Stimulated activated CD8-positive, alpha-beta memory T cell treated with anti-CD3 and anti-CD28 coated beads, Interleukin-15, amount 100 ng/mL, for 4 hours (primary cell): Measurements from ENCODE around the gene WFDC12.

Source experiments
- DNase-seq, 2 donors: peaks; one replicate each; pipeline ENCODE4 v3.0.0-alpha.2; 2020; ENCODE audit warnings: low read depth in 2 of 2

Gene WFDC12

GRCh38 chr20:45115386-45115774 is 8.9 kb downstream of the WFDC12 start:
- no peak for DNase-seq

DNA sequence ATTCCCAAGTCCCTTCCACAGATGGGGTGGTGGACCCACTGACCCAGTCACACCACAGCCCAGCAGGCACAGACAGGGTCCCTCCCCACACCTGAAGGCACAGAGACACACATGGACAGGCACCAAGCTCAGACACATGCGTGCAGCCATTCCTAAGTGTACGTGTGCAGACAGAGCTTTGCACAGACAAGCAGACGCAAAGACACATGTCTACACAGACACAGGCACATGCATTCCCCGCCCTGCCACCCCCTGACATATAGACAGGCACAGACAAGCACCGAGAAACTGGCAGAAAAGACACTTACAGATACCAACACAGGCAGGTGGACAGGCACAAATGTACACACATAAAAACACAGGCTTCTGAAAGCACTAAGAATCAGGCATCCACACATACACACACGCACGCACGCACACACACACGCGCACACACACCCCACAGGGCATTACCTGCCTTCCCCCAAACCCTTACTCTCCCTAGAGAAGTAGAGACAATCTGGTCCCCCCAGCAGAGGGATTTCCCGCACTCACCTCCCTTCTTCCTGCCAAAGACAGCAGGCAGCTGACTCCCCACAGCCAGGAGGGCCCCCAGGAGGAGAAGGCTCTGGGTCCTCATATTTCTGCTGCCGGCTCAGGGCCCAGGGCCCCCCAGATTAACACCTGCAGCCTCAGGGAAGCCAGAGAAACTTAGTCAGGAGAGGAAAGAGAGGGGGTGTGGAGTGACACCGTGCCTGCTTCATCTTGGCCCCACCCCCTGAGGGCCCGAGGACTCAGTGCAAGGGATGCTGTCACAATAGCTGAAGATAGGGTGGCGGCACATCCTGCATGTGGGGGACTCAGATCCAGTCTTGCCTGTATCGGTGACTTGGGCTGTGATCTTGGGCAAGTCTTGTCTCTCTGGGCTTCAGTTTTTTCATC is 9.5 kb downstream of the WFDC12 start, which contains the start of gene WFDC5:
Gene WFDC5 (minus strand): TSS at position 710 of the 921 bp plus-strand sequence. CDS start 91 bp downstream, at position 619.
- no peak for DNase-seq

DNA sequence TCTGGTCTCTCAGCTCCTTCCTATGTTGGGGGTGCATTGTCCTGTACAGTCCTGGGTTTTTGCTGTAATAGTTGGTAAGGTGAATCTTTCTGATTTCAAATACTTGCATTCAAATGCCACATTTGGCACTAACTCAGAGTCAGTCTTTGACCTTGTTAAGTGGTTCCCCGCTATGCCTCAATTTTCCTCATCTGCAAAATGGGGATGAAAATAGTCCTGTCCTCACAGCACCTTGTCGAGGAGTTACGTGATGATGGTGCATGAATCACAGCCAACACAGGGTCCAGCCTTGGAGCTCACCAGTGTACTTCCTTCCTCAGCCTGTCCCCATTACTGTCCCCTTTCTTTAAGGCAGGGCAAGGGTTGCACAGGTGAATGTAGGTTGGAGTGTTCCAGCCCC is 10.4 kb downstream of the WFDC12 start:
- no peak for DNase-seq

DNA sequence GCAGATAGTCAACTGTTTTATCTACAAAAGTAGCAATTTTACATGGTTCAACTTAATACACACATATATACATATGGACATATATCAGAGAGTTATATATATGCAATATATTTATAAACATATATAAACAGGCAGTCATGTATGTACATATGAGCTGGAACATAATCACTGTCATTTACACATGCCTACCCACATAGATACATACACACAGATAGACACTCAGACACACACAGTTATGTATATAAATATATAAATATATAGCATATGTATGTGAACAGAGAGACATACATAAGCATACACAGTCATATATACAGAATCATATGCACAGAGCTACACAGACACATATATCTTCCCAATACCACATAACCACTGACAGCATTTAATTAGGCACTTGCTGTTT is 11.5 kb downstream of the WFDC12 start:
- no peak for DNase-seq

DNA sequence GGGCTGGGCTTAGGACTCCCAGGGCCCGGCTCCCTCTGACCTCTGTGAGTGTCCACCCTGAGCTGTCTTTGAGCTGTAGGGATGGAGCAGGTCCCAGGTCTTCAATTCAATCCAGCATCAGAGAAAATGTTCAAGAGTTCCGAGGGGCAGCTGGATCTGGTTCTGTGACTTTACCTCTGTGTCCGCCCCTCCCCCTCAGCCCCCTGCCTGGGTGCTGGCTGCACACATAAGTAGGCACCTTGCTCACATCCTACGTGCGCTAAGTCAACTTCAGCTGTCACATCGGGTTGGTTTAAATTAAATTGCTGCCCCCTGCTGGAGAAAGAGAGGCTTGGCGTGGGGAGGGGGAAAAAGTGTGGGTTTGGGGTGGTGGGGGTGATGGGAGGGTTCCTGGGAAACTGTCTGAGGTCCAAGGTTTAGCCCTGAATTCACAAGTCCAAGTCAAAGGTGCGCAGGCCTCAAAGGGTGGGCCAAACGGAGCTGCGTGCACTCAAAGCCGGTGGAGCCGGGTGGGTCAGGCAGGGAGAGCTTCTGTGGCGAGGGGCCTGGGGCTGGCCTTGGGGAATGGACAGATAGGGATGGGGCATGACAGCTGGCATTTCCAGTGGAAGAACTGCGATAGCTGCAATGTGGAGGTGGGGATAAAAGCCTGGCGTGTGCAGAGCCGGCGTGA is 12.3 kb downstream of the WFDC12 start:
- DNase-seq, result no peak

DNA sequence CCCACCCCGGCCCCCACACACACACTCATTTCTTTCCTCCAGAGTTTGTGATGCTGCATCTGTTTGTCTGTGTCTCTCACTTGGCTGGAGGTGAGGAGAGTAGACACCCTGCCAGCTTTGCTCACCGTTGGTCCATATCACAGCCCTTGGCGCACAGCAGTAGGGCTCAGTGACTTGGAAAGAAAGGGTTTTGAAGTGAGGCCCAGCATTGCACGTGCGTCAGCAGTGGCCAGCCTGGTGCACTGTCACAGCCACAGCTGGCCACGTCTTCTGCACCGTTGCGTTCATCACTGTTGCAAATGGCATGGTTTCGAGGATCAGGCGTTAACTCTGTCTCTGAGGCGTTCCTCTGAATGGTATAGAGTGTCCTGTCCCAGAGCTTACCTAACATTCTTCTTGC is 13.0 kb downstream of the WFDC12 start:
- no peak for DNase-seq

DNA sequence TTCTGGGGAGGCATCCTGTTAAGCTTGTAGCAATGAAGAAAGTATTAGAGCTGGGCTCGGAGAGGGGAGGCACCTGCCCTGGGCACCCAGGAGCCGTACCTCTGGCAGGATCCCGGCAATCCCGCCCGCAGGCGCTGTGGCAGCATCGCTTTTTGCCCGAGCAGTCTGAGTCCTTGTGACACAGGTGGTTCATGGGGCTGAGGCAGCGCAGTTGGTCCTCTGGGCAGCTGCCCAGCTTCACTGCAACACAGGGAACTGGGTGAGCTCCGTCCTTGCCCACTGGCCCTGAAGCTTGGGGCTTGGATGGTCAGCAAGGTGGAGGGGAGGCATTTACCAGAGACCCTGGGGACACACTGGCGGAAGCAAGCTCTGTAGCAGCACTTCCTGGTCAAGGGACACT is 14.0 kb downstream of the WFDC12 start:
- DNase-seq, result no peak

- DNase-seq, result no peak
These were observed 14.6 kb downstream of the WFDC12 start for GRCh38 chr20:45109634-45110033.

DNA sequence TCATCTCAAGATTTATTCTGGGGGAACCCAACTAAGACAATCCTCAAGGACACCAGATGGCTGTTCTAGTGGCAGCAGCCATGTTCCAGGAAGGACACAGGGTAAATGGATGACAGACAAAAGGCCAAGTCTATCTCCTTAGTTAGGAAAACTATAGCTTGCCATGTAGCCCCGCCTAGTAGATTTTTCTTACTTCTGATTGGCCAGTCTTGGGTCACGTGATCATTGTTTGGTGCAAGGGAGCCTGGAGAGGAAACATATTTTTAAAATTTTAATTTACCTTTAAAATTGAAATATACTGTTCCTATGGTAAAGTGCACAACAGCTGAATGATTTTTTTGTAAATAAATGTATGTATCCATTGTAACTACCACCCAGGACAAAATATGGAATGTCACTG is 18.9 kb downstream of the WFDC12 start:
- no peak for DNase-seq

GRCh38 chr20:45104786-45105185 is 19.5 kb downstream of the WFDC12 start:
- no peak for DNase-seq

DNA sequence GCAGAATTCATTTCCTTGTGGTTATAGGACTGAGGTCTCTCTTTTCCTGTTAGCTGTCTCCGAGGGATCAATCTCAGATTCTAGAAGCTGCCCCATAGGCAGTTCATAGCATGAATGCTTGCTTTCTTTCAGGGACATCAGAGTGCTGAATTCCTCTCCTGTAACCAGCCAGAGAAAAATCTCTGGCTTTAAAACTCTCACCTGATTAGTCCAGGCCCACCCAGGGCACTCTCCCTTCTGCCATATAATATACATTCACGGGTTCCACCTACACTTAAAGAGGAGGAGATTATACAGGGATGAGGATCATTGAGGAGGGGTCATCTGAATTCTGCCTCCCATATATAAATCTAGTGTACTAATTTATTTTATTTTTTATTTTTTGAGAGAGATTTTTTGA is 21.2 kb downstream of the WFDC12 start:
- DNase-seq, result no peak

DNA sequence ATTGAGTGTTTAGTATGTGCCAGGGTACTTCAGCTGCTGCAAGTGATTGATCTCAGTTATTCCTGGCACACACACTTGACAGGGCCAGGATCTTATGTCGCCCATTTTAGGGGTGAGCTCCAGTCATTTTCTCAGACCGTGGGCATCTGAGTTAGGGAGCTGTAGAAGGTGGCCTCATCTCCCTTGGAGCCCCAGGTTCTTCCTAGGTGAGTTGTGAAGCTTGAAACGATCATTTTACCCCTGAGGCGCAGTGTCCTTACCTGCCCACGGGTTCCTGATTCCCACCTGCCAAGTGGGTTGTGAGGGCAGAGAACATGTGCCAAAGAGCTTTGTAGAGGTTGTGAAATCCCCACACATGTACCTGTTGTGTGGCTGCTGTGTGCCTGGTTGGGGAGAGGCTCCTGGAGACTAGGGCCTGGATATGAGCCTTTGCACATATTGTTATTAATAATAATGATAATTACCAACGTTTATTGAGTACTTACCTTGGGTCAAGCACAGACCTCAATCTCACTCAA is 22.9 kb downstream of the WFDC12 start:
- DNase-seq, result no peak

DNA sequence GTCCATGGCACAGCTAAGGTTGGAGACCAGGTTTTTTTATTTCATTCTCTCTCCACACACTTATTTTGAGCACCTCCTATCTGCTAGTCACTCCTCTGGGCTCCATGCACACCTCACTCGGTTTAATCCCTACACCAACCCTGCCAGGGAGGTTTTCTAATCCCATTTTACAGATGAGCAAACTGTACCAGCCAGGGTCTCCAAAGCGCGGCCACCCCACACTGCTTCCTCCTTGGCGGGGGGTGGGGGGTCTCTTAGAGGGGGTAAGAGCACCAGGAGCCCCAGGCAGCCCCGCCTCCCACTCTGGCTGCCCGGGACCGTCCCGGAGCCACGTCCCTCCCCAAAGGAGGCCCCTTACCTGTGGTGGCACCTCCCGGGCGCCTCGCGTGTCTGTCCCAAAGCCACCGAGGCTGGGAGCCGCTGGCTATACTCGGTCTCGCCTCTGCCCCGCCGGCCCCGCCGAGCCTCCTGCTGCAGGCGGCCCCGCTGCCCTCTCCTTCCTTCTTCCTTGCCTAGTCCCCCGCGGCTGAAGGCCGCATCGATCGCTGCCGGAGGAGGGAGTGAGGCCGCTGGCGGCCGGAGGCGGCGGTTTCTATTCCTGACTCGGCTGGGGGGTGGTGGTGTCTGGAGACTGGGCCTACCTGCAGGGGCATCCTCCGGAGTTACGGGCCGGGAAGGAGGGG is 23.6 kb downstream of the WFDC12 start, which contains the start of gene KCNS1:
Gene KCNS1 (minus strand): TSS at position 565 of the 683 bp plus-strand sequence. CDS start 1,891 bp downstream, outside the sequence.
- no peak for DNase-seq

DNA sequence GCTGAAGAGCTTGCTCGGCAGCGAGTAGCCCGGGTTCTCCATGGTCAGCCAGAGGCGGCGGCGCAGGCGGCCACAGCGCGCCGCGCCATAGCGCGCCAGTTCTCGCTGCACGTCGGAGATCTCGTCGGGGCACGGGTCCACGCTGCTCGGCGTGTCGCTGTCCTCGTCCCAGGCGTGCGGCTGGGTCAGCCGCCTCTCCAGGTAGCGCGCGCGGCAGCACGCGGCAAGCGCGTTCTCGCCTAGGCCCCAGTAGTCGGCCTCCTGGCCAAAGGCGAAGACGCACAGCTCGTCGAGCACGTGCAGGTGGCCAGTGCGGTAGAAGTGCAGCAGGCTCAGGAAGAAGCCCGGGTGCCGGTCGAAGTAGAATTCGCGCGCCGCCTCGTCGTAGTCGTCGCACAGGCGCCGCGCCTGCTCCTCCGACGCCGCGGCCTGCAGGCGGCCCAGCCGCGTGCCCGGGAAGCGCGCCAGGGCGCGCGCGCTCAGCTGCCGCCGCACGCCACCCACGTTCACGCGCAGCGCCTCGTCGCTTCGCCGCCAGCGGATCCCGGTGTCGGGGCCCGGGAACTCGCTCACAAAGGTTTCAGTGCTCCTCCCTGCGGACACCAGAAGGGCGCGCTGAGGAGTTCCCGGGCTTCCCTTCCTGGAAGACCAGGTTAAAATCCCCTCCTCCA is 26.0 kb downstream of the WFDC12 start:
- no peak for DNase-seq

DNA sequence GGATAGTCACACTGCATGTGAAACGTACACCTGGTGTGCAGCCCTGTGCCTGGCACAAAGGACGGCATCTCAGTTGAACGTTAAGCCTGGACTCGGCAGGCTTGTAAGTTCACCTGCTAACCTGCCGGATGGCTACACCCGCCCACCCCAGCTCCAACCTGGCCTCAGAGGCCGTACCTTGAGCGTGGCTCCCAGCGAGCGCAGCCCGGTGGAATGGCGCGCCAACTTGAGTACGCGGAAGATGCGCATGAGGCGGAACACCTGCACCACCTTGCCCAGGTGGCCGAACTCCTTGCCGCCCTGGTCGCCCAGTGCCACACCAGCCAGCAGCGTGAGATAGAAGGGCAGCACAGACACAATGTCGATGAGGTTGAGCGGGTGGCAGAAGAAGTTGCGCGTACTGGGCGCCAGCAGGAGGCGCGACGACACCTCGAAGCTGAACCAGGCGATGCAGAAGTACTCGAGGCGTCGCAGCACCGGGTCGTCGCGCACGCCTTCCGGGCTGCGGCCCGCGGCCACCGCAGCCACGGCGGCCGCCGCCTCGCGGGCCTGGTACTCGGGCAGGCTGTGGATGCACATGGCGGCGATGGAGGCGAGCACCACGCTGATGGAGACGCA is 26.7 kb downstream of the WFDC12 start:
- no peak for DNase-seq

DNA sequence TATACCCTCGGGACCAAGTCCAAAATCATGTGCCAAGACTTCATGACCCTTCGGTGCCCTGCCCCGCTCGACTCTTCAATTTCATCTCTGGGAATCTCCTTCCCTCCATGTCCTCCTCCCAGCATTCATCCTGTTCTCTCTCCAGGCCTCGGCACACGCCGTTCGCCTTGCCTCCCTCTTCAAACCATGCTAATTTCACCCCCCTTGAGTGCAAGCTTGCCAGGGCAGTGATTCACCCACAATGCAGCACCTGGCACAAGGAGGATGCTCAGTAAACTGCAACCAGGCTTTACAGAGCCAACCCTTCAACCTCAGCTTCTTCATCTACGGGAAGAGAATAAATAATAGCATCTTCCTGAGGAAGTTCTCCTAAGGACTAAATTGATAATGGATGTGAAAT is 27.5 kb downstream of the WFDC12 start:
- no peak for DNase-seq

DNA sequence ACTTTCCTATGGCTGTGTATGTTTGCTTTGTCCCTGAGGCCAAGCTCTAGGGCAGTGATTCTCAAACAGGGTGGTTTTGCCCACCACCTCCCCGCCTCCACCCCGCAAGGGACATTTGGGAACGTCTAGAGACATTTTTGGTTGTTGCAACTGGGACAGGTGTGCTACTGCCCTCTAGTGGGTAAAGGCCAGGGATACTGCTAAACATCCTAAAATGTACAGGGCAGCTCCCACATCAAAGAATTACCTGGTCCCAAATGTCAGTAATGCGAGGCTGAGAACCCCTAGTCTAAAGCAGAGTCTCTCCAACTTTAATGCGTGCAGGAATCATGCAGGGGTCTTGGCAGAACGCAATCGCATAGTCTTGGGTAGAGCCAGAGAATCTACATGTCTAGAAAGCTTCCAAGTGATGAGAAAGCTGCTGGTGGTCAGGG is 28.4 kb downstream of the WFDC12 start:
- peak in 1 of 2 donors; percentile 26 for DNase-seq

DNA sequence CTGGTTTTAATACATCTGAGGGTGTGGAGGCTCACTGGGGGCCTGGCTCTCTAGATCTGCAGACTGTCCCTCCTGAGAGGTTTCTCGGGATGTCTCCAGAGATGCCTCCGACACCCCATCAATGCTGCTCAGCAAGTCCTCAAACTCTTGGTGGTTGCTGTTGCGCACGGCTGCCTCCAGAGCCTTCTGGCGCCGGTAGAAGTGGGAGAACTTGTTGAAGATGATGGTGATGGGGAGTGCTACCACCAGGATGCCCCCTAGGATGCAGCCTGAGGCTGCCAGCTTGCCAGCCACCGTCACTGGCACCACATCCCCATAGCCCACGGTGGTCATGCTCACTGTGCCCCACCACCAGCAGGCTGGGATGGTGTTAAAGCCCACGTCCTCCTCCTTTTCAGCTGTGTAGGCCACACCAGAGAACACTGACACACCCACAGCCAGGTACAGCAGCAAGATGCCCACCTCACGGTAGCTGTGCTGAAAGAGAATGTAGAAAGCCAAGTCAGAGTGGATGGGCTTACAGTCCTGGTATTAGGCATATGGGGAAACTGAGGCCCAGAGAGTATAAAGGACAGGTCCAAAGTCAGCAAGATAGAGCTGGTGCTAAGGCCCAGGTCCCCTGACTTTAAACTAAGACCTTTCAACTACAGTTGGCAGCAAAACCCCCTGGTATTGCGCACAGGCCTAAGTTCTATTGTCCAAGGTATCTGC is 29.2 kb downstream of the WFDC12 start:
- DNase-seq, result no peak

DNA sequence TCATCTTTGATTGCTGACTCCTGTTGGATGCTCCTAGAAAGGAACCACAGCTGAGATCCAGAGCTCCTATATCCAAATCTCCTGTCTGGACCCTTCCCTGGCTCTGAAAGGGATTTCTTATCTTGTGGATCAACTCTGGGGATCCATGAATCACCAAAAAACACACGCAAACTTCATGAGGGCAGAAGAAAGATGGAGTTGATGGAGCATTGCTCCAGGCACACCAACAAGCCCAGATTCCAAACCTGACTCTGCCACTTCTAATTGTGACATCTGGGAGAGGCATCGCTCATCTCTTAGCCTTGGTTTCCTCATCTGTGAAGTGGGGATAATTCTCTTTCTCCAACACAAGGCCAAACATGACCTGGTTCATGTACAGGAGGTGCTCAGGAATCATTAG is 30.1 kb downstream of the WFDC12 start:
- DNase-seq, result no peak

DNA sequence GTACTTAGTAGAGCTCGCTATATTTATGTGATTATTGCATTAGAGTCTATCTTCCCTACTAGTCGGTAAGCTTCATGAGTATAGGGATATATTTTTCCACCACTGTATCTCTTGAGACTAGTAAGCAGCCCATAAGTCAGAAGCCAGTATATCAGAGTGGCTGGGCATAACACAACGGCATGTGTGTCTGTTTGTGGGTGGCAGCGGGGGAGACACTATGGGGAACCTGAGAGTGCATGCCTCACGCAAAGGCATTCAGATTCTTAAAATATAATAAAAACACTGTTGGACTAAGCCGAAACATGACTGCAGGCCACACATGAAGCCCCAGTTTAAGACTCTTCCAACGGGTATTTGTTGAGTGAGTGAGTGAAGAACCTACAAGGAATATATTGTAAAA is 31.4 kb downstream of the WFDC12 start:
- no peak for DNase-seq
